Panc1 (cell line): ENCODE results near the gene TIAM2.

ENCODE experiments used
- POLR2AphosphoS5 ChIP-seq: IDR thresholded peaks from 2 replicates; pipeline ENCODE4 v1.6.1; 2012; ENCODE audit warnings: mild to moderate bottlenecking, low read depth, low read length, moderate library complexity
- SIN3A ChIP-seq: IDR thresholded peaks from 2 replicates; pipeline ENCODE4 v1.6.1; 2012; ENCODE audit warnings: low read depth, mild to moderate bottlenecking, low read length, moderate library complexity, borderline replicate concordance; ENCODE audit not compliant: insufficient read depth
- TF ChIP-seq, protein P1 (sequence below), 2 experiments: IDR thresholded peaks; 2 replicates each; pipeline ENCODE4 v1.6.1; 2011 to 2012; ENCODE audit warnings: low read depth in 2 of 2, control low read depth in 1 of 2, low read length in 1 of 2, mild to moderate bottlenecking in 1 of 2, moderate library complexity in 1 of 2; ENCODE audit not compliant: insufficient read depth in 1 of 2

DNA sequence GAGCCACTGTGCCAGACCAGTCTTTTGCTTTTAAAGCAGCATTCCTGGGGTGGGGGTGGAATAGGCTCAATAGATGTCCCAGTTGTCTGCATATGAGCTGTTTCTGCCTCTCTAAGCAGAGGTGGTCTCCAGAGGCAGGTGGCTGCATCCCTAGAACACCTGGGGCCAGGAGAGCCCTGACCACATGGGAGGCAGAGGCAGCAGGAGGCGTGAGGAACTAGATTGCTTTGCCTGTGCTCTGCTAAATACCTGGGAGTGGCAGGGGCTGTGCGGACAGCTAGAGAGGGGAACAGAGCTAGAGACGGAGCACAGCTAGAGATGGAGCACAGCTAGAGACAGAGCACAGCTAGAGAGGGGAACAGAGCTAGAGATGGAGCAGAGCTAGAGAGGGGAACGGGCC, 239.6 kb downstream of the TIAM2 start:
- TF ChIP-seq POLR2AphosphoS5 (no peak), SIN3A (no peak)
- TF ChIP-seq, protein P1, sequence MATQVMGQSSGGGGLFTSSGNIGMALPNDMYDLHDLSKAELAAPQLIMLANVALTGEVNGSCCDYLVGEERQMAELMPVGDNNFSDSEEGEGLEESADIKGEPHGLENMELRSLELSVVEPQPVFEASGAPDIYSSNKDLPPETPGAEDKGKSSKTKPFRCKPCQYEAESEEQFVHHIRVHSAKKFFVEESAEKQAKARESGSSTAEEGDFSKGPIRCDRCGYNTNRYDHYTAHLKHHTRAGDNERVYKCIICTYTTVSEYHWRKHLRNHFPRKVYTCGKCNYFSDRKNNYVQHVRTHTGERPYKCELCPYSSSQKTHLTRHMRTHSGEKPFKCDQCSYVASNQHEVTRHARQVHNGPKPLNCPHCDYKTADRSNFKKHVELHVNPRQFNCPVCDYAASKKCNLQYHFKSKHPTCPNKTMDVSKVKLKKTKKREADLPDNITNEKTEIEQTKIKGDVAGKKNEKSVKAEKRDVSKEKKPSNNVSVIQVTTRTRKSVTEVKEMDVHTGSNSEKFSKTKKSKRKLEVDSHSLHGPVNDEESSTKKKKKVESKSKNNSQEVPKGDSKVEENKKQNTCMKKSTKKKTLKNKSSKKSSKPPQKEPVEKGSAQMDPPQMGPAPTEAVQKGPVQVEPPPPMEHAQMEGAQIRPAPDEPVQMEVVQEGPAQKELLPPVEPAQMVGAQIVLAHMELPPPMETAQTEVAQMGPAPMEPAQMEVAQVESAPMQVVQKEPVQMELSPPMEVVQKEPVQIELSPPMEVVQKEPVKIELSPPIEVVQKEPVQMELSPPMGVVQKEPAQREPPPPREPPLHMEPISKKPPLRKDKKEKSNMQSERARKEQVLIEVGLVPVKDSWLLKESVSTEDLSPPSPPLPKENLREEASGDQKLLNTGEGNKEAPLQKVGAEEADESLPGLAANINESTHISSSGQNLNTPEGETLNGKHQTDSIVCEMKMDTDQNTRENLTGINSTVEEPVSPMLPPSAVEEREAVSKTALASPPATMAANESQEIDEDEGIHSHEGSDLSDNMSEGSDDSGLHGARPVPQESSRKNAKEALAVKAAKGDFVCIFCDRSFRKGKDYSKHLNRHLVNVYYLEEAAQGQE (IDR thresholded peaks at IDR 0.05; ENCODE audit: insufficient read depth in 1 of 2, low read depth in 2 of 2, low read length in 1 of 2), result no peak
